MCF 10A (cell line): ENCODE data around the gene SLC26A4. TPM values are rescaled to one million over a fixed set of nuclear protein-coding genes. Genes with fewer than 3 reads are reported as not detected.
A peak's percentile ranks its signal among the peaks of the same experiment; 100 is the strongest.

ENCODE experiments used
- BruUV-seq: library from RNA; stranded (reverse); fragments of 400-500 nt; replicated peaks from 2 replicates; lab custom pipeline; 2021; lab: Mats Ljungman, UMichigan
- CTCF ChIA-PET: fragments of 300-600 bp; sonication (Branson Sonifier 250); formaldehyde crosslinking; extraction: SDS; loops from one replicate; lab custom pipeline; 2021; ENCODE audit warnings: antibody characterized with exemption, inconsistent platforms; lab: Yijun Ruan, JAX
- POLR2A ChIA-PET: fragments of 300-600, 350-650 bp; sonication (Branson Sonifier 250); formaldehyde crosslinking; extraction: SDS; loops from one replicate; lab custom pipeline; 2020; ENCODE audit warnings: antibody characterized with exemption, inconsistent platforms; lab: Yijun Ruan, JAX
- DNase-seq: peaks from one replicate; pipeline ENCODE4 v3.0.0-alpha.2; 2018; ENCODE audit not compliant: unreplicated experiment
- H3K27ac Mint-ChIP-seq: one replicate; pipeline ENCODE4 v1.8.0; 2022; ENCODE audit warnings: mild to moderate bottlenecking, low read depth, mixed read lengths; ENCODE audit not compliant: unreplicated experiment
- H3K27me3 Mint-ChIP-seq: one replicate; pipeline ENCODE4 v1.8.0; 2022; ENCODE audit warnings: mixed read lengths; ENCODE audit not compliant: insufficient read depth, unreplicated experiment
- H3K36me3 Mint-ChIP-seq: one replicate; pipeline ENCODE4 v1.8.0; 2022; ENCODE audit warnings: mild to moderate bottlenecking, moderate library complexity, mixed read lengths; ENCODE audit not compliant: insufficient read depth, unreplicated experiment
- H3K4me1 Mint-ChIP-seq: one replicate; pipeline ENCODE4 v1.8.0; 2022; ENCODE audit warnings: mixed read lengths; ENCODE audit not compliant: insufficient read depth, unreplicated experiment
- H3K4me3 Mint-ChIP-seq: one replicate; pipeline ENCODE4 v1.8.0; 2022; ENCODE audit warnings: mild to moderate bottlenecking, moderate library complexity, mixed read lengths; ENCODE audit not compliant: unreplicated experiment
- H3K9me3 Mint-ChIP-seq: one replicate; pipeline ENCODE4 v1.8.0; 2022; ENCODE audit warnings: mixed read lengths; ENCODE audit not compliant: unreplicated experiment
- intact Hi-C: fragments of 100-400 bp; cut with micrococcal nuclease; formaldehyde crosslinking; loops from 2 replicates; pipeline ENCODE4 v1.14.1; 2022
- total RNA-seq: library from RNA; stranded (reverse); gene quantifications from 2 replicates; pipeline ENCODE4 v1.2.3, GENCODE V29; 2022
- TF ChIP-seq, protein P1 (sequence below): fragments of 200-600 bp; IDR thresholded peaks from one replicate; pipeline ENCODE4 v1.8.0; 2022; ENCODE audit warnings: antibody characterized with exemption, mild to moderate bottlenecking; ENCODE audit not compliant: unreplicated experiment

The SLC26A4 gene
- total RNA-seq, 1 experiment from 2014 or later = 0.21 TPM

DNA sequence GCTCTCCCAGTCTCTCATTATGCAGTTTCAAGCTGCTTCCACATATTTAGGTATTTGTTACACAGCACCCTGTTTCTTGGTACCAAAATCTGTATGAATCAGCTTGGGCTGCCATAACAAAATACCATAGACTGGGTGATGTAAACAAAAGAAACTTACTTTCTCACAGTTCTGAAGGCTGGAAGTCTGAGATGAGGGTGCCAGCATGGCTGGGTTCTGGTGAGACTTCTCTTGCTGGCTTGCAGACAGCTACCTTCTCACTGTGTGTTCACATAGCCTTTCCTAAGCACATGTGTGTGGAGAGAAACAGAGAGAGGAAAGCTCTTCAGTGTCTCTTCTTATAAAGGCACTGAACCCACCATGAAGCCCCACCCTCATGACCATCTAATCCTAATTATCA is 67.6 kb downstream of the SLC26A4 start:
- POLR2A ChIA-PET = interaction anchor here (1.0 to 2.0 kb wide), 2 partner anchors 164 to 260 kb away, joined by 3 to 6 read pairs; partner anchors contain the start of genes COG5 and DUS4L
- no TSS peak for BruUV-seq
- Mint-ChIP-seq H3K4me3 (no peak overlapping the region), H3K9me3 (peaks cover 7% of the 10 kb centered on the region), H3K4me1 (no peaks in the 10 kb centered on the region), H3K36me3 (no peaks in the 10 kb centered on the region), H3K27ac (no peak overlapping the region), H3K27me3 (peaks cover 23% of the 10 kb centered on the region)
- TF ChIP-seq, protein P1, sequence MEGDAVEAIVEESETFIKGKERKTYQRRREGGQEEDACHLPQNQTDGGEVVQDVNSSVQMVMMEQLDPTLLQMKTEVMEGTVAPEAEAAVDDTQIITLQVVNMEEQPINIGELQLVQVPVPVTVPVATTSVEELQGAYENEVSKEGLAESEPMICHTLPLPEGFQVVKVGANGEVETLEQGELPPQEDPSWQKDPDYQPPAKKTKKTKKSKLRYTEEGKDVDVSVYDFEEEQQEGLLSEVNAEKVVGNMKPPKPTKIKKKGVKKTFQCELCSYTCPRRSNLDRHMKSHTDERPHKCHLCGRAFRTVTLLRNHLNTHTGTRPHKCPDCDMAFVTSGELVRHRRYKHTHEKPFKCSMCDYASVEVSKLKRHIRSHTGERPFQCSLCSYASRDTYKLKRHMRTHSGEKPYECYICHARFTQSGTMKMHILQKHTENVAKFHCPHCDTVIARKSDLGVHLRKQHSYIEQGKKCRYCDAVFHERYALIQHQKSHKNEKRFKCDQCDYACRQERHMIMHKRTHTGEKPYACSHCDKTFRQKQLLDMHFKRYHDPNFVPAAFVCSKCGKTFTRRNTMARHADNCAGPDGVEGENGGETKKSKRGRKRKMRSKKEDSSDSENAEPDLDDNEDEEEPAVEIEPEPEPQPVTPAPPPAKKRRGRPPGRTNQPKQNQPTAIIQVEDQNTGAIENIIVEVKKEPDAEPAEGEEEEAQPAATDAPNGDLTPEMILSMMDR = no peak
- intact Hi-C loops = no loop called here
- DNase-seq = no peak
- CTCF ChIA-PET = interaction anchor here (0.8 to 7.9 kb wide), 8 partner anchors 12 to 263 kb away, joined by 3 to 95 read pairs (median 4); partner anchors contain the start of gene CBLL1

DNA sequence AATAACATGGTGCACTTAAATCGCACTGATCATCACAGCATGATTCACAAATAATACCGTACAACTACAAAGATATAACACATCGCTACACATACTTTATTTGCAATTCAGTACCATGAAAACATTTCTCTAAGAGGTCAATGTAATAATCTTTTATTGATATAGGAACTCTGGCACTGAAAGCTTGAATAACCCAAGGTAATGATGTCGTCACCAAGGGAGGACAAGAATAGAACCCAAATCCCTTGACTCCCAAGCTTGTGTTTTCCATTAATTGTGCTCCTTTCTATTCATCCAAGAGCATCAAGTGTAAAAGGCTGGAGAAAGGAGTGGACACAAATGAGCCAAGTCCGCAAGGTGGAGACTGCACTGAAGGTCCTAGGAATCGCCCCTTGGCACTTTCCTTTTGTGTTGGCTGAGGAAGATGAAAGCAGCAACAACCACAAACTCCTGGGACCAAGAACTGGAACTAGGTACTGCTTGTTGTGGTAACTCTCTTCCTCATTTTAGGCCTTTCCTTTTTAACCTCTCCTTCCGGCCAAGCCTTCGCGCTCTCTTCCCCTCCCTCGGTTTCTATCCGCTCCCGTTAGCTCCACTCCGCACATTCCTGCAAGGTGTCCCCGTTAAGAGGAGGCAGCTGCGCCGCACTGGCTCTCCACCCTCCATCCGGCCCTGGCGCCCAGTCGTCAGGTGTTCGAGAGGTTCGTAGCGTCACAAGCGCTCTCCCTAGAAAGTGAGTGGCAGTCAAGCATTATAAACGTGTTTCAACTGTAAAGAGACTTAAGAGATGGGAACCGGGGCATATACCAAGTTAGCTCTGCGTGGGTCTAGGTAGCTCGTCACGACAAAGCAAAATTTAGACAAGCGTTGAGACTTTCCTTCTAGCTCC is 82.3 kb downstream of the SLC26A4 start:
- Mint-ChIP-seq H3K36me3 (peaks cover 7% of the 10 kb centered on the region), H3K27ac (peak overlapping the region; percentile 97), H3K4me3 (peak overlapping the region; percentile 94), H3K4me1 (peaks cover 21% of the 10 kb centered on the region), H3K27me3 (no peaks in the 10 kb centered on the region), H3K9me3 (no peaks in the 10 kb centered on the region)
- DNase-seq = no peak
- POLR2A ChIA-PET = interaction anchor here (0.6 to 5.3 kb wide), 47 partner anchors 9 to 784 kb away, joined by 3 to 93 read pairs (median 4); partner anchors contain the start of genes COG5, DLD, DUS4L and HBP1
- CTCF ChIA-PET = interaction anchor here (0.6 to 10.4 kb wide), 43 partner anchors 9 to 569 kb away, joined by 3 to 227 read pairs (median 4); partner anchors contain the start of genes COG5 and DUS4L
- intact Hi-C loops = loop anchor here (1.0 to 5.0 kb wide), 5 partner anchors 131 to 403 kb away; partner anchors contain the start of gene BCAP29
- TF ChIP-seq, protein P1 = no peak
- BruUV-seq = TSS peak; percentile 65

DNA sequence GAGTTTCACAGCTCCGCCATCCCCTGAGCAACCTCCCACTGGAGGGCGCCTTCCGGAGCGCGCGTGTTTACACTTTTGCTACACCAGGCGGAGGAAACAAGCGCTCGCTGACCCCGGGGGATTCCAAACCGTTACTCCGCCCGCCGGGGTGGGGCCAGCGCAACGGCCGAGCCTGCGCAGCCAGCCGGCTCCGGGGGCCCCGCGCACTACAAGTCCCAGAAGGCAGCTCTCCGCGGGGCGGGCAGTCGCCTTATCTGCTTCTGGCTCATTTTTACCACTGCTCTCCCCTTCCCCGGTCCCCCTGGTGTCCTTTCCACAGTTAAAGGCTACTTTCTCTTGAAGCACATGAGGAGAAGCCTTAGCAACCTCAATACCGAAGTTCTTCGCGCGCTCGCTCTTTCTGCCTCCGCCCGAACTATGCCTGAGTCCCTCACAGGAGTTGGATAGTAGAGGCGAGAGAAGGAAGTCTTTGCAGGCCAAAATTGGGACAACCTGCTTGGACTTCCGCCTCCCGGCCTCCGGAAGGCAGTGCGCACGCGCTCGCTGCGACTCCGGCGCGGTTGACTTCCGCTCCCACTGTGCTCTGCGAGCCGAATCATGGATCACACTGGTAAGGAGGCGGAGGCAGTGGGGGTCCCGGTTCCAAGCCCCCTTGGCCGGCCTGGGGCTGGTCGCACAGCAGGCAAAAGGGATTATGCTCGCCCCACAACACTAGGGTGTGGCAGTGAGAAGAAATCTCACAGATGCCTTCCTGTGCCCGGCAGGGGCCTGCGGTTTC is 83.1 kb downstream of the SLC26A4 start, which contains the start of gene CBLL1:
TSS of gene CBLL1 (plus strand) at position 576 of the 778 bp plus-strand sequence. CDS start at position 598, 22 bp downstream.
- intact Hi-C loops = loop anchor here (1.0 to 5.0 kb wide), 5 partner anchors 131 to 403 kb away; partner anchors contain the start of gene BCAP29
- no TSS peak for BruUV-seq

More for the DNA sequence above, 83.1 kb downstream of the SLC26A4 start, which contains the start of gene CBLL1:
- no peaks in the 10 kb centered on the region for H3K27me3 Mint-ChIP-seq
- no peaks in the 10 kb centered on the region for H3K9me3 Mint-ChIP-seq
- H3K4me1 Mint-ChIP-seq = peaks cover 21% of the 10 kb centered on the region
- ChIA-PET CTCF (interaction anchor here (0.6 to 10.4 kb wide), 33 partner anchors 9 to 569 kb away, joined by 3 to 227 read pairs (median 4); partner anchors contain the start of genes COG5 and DUS4L), POLR2A (interaction anchor here (0.6 to 5.3 kb wide), 48 partner anchors 8 to 783 kb away, joined by 3 to 93 read pairs (median 4); partner anchors contain the start of genes COG5, DLD, DUS4L and HBP1)
- H3K36me3 Mint-ChIP-seq = peaks cover 7% of the 10 kb centered on the region
- TF ChIP-seq, protein P1 = peak; percentile 58
- peak within 1 kb of the TSS; percentile 94 for H3K4me3 Mint-ChIP-seq
- DNase-seq = peak; percentile 92
- H3K27ac Mint-ChIP-seq = peak within 1 kb of the TSS; percentile 97
